Measurements from ENCODE around the gene ITGA1.

ITGA1 gene

GRCh38 chr5:52746539-52746938 lies 41.2 kb upstream of the ITGA1 start:
- no peak overlapping the region for H3K4me3 ChIP-seq (ENCODE audit: low read depth, low read length)
- no peak for TF ChIP-seq CTCF (IDR thresholded peaks at IDR 0.05; ENCODE audit: low read depth, low read length)

- TF ChIP-seq CTCF (IDR thresholded peaks at IDR 0.05; ENCODE audit: low read depth, low read length), result no peak
- no peak overlapping the region for H3K4me3 ChIP-seq (ENCODE audit: low read depth, low read length)
These were observed 39.1 kb upstream of the ITGA1 start for GRCh38 chr5:52748590-52748989.

- no peak overlapping the region for H3K4me3 ChIP-seq (ENCODE audit: low read depth, low read length)
- no peak for TF ChIP-seq CTCF (IDR thresholded peaks at IDR 0.05; ENCODE audit: low read depth, low read length)
These were observed 38.0 kb upstream of the ITGA1 start for GRCh38 chr5:52749666-52750065.

- TF ChIP-seq CTCF (IDR thresholded peaks at IDR 0.05; ENCODE audit: low read depth, low read length), result no peak
- no peak overlapping the region for H3K4me3 ChIP-seq (ENCODE audit: low read depth, low read length)
These were observed 36.6 kb upstream of the ITGA1 start for GRCh38 chr5:52751137-52751536.

GRCh38 chr5:52754051-52754450 lies 33.7 kb upstream of the ITGA1 start:
- no peak for TF ChIP-seq CTCF (IDR thresholded peaks at IDR 0.05; ENCODE audit: low read depth, low read length)
- H3K4me3 ChIP-seq (ENCODE audit: low read depth, low read length), result no peak overlapping the region

- H3K4me3 ChIP-seq (ENCODE audit: low read depth, low read length), result no peak overlapping the region
- no peak for TF ChIP-seq CTCF (IDR thresholded peaks at IDR 0.05; ENCODE audit: low read depth, low read length)
These were observed 30.2 kb upstream of the ITGA1 start for GRCh38 chr5:52757527-52757926.

- TF ChIP-seq CTCF (IDR thresholded peaks at IDR 0.05; ENCODE audit: low read depth, low read length), result no peak
- no peak overlapping the region for H3K4me3 ChIP-seq (ENCODE audit: low read depth, low read length)
These were observed 29.7 kb upstream of the ITGA1 start for GRCh38 chr5:52758014-52758413.
